HCT116 (cell line): ENCODE measurements around the gene ENOX1. TPM values are rescaled to one million over a fixed set of nuclear protein-coding genes. Genes with fewer than 3 reads are reported as not detected.

Experiments used
- ATAC-seq: fragments of 200-7000 bp; cut with Tn5 transposase; 2 replicates; pipeline ENCODE4 v1.9.1; 2020; ENCODE audit warnings: mild to moderate bottlenecking, moderate library complexity
- BruUV-seq: library from RNA; stranded (reverse); fragments of 400-500 nt; replicated peaks from 2 replicates; lab custom pipeline; 2021; lab: Mats Ljungman, UMichigan
- CTCF ChIA-PET: fragments of 300-600 bp; sonication (Branson Sonifier 250); formaldehyde crosslinking; loops from one replicate; lab custom pipeline; 2021; ENCODE audit warnings: antibody characterized with exemption; lab: Charles Lee
- POLR2A ChIA-PET: fragments of 300-600, 350-600 bp; sonication (Branson Sonifier 250); formaldehyde crosslinking; loops from one replicate; lab custom pipeline; 2021; ENCODE audit warnings: antibody characterized with exemption; lab: Charles Lee
- RAD21 ChIA-PET, 2 experiments: fragments of 300-600 bp; sonication (Branson Sonifier 250); formaldehyde crosslinking; loops; one replicate each; lab custom pipeline; 2023; ENCODE audit warnings: low total read pairs in 2 of 2; ENCODE audit not compliant: uncharacterized antibody in 2 of 2, unreplicated experiment in 2 of 2, low non-redundant PET in 1 of 2; lab: Charles Lee
- DNase-seq: peaks from one replicate; pipeline ENCODE4 v3.0.0-alpha.2; 2010; ENCODE audit warnings: low read depth, low spot score
- H2AFZ ChIP-seq: fragments of 200-600 bp; shearing (Covaris generic), sonication (generic); 2 replicates; pipeline ENCODE4 v1.6.1; 2017; ENCODE audit warnings: low read depth, mixed run types, mixed read lengths, antibody characterized with exemption, low read length; ENCODE audit not compliant: poor library complexity, severe bottlenecking
- H3K27ac ChIP-seq: 2 replicates; pipeline ENCODE4 v1.5.1; 2012; ENCODE audit warnings: low read depth, low read length
- H3K27me3 ChIP-seq: fragments of 200-600 bp; sonication (generic); 2 replicates; pipeline ENCODE4 v1.6.1; 2016; ENCODE audit warnings: mixed run types, low read length, mixed read lengths; ENCODE audit not compliant: insufficient read depth
- H3K36me3 ChIP-seq, 2 experiments: fragments of 200-500 bp in 1 of 2; fragments of 200-600 bp in 1 of 2; sonication (Bioruptor generic) in 1 of 2; sonication (generic) in 1 of 2; 2 replicates each; pipeline versions ENCODE4 v1.5.1 to v1.6.1; 2014 to 2016; ENCODE audit warnings: low read length in 2 of 2, inconsistent platforms in 1 of 2, mixed read lengths in 1 of 2, mixed run types in 1 of 2; ENCODE audit not compliant: insufficient read depth in 2 of 2, control insufficient read depth in 1 of 2
- H3K4me1 ChIP-seq, 2 experiments: fragments of 200-600 bp in 1 of 2; sonication (generic) in 1 of 2; 2 replicates each; pipeline versions ENCODE4 v1.5.1 to v1.6.1; 2012 to 2017; ENCODE audit warnings: low read length in 2 of 2, inconsistent platforms in 1 of 2, mild to moderate bottlenecking in 1 of 2, mixed read lengths in 1 of 2, mixed run types in 1 of 2, moderate library complexity in 1 of 2; ENCODE audit not compliant: insufficient read depth in 2 of 2, control insufficient read depth in 1 of 2
- H3K4me2 ChIP-seq: fragments of 200-600 bp; sonication (generic); 2 replicates; pipeline ENCODE4 v1.6.1; 2017; ENCODE audit warnings: mixed run types, low read length, mixed read lengths
- H3K4me3 ChIP-seq, 2 experiments: fragments of 200-600 bp in 1 of 2; sonication (generic) in 1 of 2; replicated peaks in 1 of 2; 2 replicates each; pipeline ENCODE4 v1.5.1; 2011 to 2016; ENCODE audit warnings: low read length in 2 of 2, control low read depth in 1 of 2, low read depth in 1 of 2, mild to moderate bottlenecking in 1 of 2, mixed read lengths in 1 of 2, mixed run types in 1 of 2
- H3K79me2 ChIP-seq: fragments of 200-600 bp; sonication (generic); 2 replicates; pipeline ENCODE4 v1.6.1; 2017; ENCODE audit warnings: mild to moderate bottlenecking, mixed run types, low read length, moderate library complexity, mixed read lengths; ENCODE audit not compliant: insufficient read depth
- H3K9ac ChIP-seq: fragments of 200-600 bp; sonication (generic); 2 replicates; pipeline ENCODE4 v1.6.1; 2016; ENCODE audit warnings: low read length, mixed read lengths
- H3K9me2 ChIP-seq: fragments of 200-600 bp; sonication (generic), shearing (Covaris generic); 2 replicates; pipeline ENCODE4 v1.6.1; 2017; ENCODE audit warnings: mixed run types, mild to moderate bottlenecking, moderate library complexity; ENCODE audit not compliant: insufficient read depth
- H3K9me3 ChIP-seq, 2 experiments: fragments of 200-500 bp in 1 of 2; fragments of 200-600 bp in 1 of 2; sonication (Bioruptor generic) in 1 of 2; sonication (generic) in 1 of 2; 2 replicates each; pipeline ENCODE4 v1.6.1; 2014 to 2017; ENCODE audit warnings: low read length in 2 of 2, mixed read lengths in 2 of 2, inconsistent platforms in 1 of 2, low read depth in 1 of 2, mild to moderate bottlenecking in 1 of 2, mixed run types in 1 of 2, moderate library complexity in 1 of 2; ENCODE audit not compliant: control insufficient read depth in 1 of 2, insufficient read depth in 1 of 2
- H4K20me1 ChIP-seq: fragments of 200-600 bp; sonication (generic), shearing (Covaris generic); 2 replicates; pipeline ENCODE4 v1.6.1; 2017; ENCODE audit warnings: mixed run types, mild to moderate bottlenecking, moderate library complexity; ENCODE audit not compliant: insufficient read depth
- CEBPB ChIP-seq: IDR thresholded peaks from 2 replicates; pipeline ENCODE4 v1.6.1; 2012; ENCODE audit warnings: low read depth
- EGR1 ChIP-seq: IDR thresholded peaks from 2 replicates; pipeline ENCODE4 v1.6.1; 2012; ENCODE audit warnings: low read depth
- ELF1 ChIP-seq: IDR thresholded peaks from 2 replicates; pipeline ENCODE4 v1.6.1; 2012; ENCODE audit warnings: low read depth, borderline replicate concordance
- EZH2 ChIP-seq: fragments of 200-600 bp; sonication (generic); IDR thresholded peaks from 2 replicates; pipeline ENCODE4 v1.6.1; 2017; ENCODE audit warnings: antibody characterized with exemption, mixed run types
- EZH2phosphoT487 ChIP-seq: fragments of 200-600 bp; IDR thresholded peaks from 2 replicates; pipeline ENCODE4 v1.6.1; 2018; ENCODE audit warnings: antibody characterized with exemption, borderline replicate concordance
- FOSL1 ChIP-seq: IDR thresholded peaks from 2 replicates; pipeline ENCODE4 v1.6.1; 2012; ENCODE audit warnings: low read depth
- JUND ChIP-seq: IDR thresholded peaks from 2 replicates; pipeline ENCODE4 v1.6.1; 2012
- POLR2A ChIP-seq: IDR thresholded peaks from 2 replicates; pipeline ENCODE4 v1.7.0; 2011; ENCODE audit warnings: borderline replicate concordance; ENCODE audit not compliant: insufficient read depth, insufficient read length; ENCODE audit errors: extremely low read depth
- POLR2AphosphoS5 ChIP-seq: IDR thresholded peaks from 2 replicates; pipeline ENCODE4 v1.6.1; 2011; ENCODE audit warnings: mild to moderate bottlenecking, low read depth, low read length, moderate library complexity
- SP1 ChIP-seq: IDR thresholded peaks from 2 replicates; pipeline ENCODE4 v1.6.1; 2012; ENCODE audit warnings: low read depth
- SRF ChIP-seq: IDR thresholded peaks from 2 replicates; pipeline ENCODE4 v1.6.1; 2012; ENCODE audit warnings: low read depth
- TCF7L2 ChIP-seq: IDR thresholded peaks from 2 replicates; pipeline ENCODE4 v1.7.0; 2011; ENCODE audit warnings: borderline replicate concordance, inconsistent platforms; ENCODE audit not compliant: insufficient read depth, insufficient read length; ENCODE audit errors: extremely low read depth
- YY1 ChIP-seq: IDR thresholded peaks from 2 replicates; pipeline ENCODE4 v1.6.1; 2011; ENCODE audit warnings: low read length, low read depth, moderate library complexity, mild to moderate bottlenecking; ENCODE audit not compliant: insufficient replicate concordance; ENCODE audit errors: extremely low read depth
- ZFX ChIP-seq: fragments of 450-650 bp; IDR thresholded peaks from 2 replicates; pipeline ENCODE4 v1.6.1; 2017
- ZNF274 ChIP-seq: fragments of 200-500 bp; sonication (Bioruptor generic); IDR thresholded peaks from 2 replicates; pipeline ENCODE4 v1.6.1; 2014; ENCODE audit warnings: mild to moderate bottlenecking, low read depth, low read length, inconsistent platforms
- intact Hi-C: fragments of 100-400 bp; cut with micrococcal nuclease; formaldehyde crosslinking; loops from 2 replicates; pipeline ENCODE4 v1.10.0; 2022
- total RNA-seq: library from RNA; stranded (reverse); gene quantifications from one replicate; pipeline ENCODE4 v1.2.1, GENCODE V29; 2021; ENCODE audit not compliant: unreplicated experiment
- TF ChIP-seq, protein P1 (sequence below), 3 experiments: fragments of 200-600 bp in 1 of 3; sonication (generic) in 1 of 3; IDR thresholded peaks in 2 of 3; conservative IDR thresholded peaks in 1 of 3; 2 replicates each; pipeline ENCODE4 v1.5.1; 2012 to 2017; ENCODE audit warnings: low read depth in 2 of 3, low read length in 2 of 3, antibody characterized with exemption in 1 of 3, borderline replicate concordance in 1 of 3, control low read depth in 1 of 3, mild to moderate bottlenecking in 1 of 3, mixed read lengths in 1 of 3, mixed run types in 1 of 3, moderate library complexity in 1 of 3; ENCODE audit not compliant: insufficient read depth in 1 of 3
- TF ChIP-seq, protein P2 (sequence below): IDR thresholded peaks from 2 replicates; pipeline ENCODE4 v1.6.1; 2012
- TF ChIP-seq, protein P3 (sequence below): IDR thresholded peaks from 2 replicates; pipeline ENCODE4 v1.6.1; 2012

Gene ENOX1
- total RNA-seq, 1 experiment from 2014 or later = 4.5 TPM

DNA sequence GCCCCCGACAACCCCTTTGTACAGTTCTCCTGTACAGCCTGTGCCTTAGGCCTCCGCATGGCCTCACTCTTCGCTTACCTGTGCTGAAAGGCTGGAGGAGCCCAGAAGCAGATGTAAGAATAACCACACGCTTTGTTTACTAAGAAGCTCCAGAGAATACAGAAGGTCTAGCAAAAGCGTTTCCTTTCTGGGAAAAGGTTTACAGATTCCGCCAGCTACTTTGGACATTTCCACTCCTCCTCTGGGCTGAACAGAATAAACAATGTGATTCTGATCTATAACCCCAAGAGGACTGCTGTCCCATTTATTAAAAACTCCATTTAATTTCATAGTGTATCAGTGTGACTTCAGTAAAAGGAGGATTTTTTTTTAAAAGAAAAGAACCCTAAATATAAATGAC lies 424.2 kb downstream of the ENOX1 start:
- DNase-seq = no peak
- no peaks in the 10 kb centered on the region for H4K20me1 ChIP-seq
- no peaks in the 10 kb centered on the region for H3K27me3 ChIP-seq
- intact Hi-C loops = no loop called here
- H3K9ac ChIP-seq = no peak overlapping the region
- H3K4me2 ChIP-seq = no peak overlapping the region
- H3K9me2 ChIP-seq = no peaks in the 10 kb centered on the region
- no peaks in the 10 kb centered on the region for H3K9me3 ChIP-seq
- BruUV-seq = no TSS peak
- no peak overlapping the region for H2AFZ ChIP-seq
- no peak for ATAC-seq
- ChIA-PET RAD21 (no interaction called here), POLR2A (no interaction called here), CTCF (no interaction called here)
- H3K79me2 ChIP-seq = no peaks in the 10 kb centered on the region
- H3K27ac ChIP-seq = no peak overlapping the region
- TF ChIP-seq EZH2phosphoT487 = no peak
- no peak for TF ChIP-seq POLR2A
- no peak for TF ChIP-seq ELF1
- no peak for TF ChIP-seq YY1
- H3K36me3 ChIP-seq = no peaks in the 10 kb centered on the region
- no peak overlapping the region for H3K4me3 ChIP-seq
- no peaks in the 10 kb centered on the region for H3K4me1 ChIP-seq

DNA sequence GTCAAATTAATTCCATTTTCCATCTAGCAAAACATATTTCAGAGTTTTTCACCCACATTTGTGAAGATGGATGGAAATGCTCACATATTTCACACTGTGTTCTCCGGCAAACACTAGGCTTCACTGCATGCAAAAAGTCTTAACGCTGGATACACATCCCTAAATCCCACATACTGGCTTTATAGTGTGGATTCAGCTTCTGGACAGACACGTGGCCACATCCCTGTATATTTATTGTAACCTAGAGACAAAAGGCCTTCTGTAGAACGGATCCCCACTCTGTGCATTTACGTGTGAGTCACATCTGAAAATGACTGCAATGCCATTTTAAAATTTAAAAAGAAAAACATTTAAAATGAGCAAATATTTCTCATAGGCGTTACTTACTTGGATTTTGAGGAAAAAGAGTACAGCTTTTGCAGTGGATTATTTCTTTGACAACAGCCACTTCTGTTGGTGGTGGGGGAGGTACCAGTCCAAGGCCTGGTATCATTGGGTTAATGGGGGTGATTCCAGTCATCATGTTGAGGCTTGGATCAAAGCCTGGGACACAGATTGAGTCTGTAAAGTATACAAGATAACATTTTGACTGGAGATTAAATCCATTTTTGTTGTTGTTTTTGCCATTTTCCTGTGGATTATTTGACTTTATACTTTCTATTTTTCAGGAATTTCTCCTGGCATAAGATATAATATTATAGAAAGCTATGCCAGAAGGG lies 425.7 kb downstream of the ENOX1 start:
- CTCF ChIA-PET = no interaction called here
- DNase-seq = no peak
- RAD21 ChIA-PET = no interaction called here
- intact Hi-C loops = no loop called here
- Histone ChIP-seq H3K79me2 (no peaks in the 10 kb centered on the region), H3K9me2 (no peaks in the 10 kb centered on the region), H3K27ac (no peak overlapping the region), H2AFZ (no peak overlapping the region), H3K4me1 (no peaks in the 10 kb centered on the region), H4K20me1 (no peaks in the 10 kb centered on the region), H3K9me3 (no peaks in the 10 kb centered on the region), H3K27me3 (no peaks in the 10 kb centered on the region), H3K36me3 (no peaks in the 10 kb centered on the region), H3K4me3 (no peak overlapping the region), H3K9ac (no peak overlapping the region), H3K4me2 (no peak overlapping the region)
- no TSS peak for BruUV-seq
- POLR2A ChIA-PET = no interaction called here
- ATAC-seq = no peak
- TF ChIP-seq, protein P1, sequence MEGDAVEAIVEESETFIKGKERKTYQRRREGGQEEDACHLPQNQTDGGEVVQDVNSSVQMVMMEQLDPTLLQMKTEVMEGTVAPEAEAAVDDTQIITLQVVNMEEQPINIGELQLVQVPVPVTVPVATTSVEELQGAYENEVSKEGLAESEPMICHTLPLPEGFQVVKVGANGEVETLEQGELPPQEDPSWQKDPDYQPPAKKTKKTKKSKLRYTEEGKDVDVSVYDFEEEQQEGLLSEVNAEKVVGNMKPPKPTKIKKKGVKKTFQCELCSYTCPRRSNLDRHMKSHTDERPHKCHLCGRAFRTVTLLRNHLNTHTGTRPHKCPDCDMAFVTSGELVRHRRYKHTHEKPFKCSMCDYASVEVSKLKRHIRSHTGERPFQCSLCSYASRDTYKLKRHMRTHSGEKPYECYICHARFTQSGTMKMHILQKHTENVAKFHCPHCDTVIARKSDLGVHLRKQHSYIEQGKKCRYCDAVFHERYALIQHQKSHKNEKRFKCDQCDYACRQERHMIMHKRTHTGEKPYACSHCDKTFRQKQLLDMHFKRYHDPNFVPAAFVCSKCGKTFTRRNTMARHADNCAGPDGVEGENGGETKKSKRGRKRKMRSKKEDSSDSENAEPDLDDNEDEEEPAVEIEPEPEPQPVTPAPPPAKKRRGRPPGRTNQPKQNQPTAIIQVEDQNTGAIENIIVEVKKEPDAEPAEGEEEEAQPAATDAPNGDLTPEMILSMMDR (IDR thresholded peaks at IDR 0.05 in 2 of 3, conservative IDR thresholded peaks at IDR 0.05 in 1 of 3; ENCODE audit: borderline replicate concordance in 1 of 3, insufficient read depth in 1 of 3, low read depth in 2 of 3, low read length in 2 of 3) = no peak
- TF ChIP-seq, protein P2, sequence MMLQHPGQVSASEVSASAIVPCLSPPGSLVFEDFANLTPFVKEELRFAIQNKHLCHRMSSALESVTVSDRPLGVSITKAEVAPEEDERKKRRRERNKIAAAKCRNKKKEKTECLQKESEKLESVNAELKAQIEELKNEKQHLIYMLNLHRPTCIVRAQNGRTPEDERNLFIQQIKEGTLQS = no peak
- TF ChIP-seq TCF7L2 = no peak
- TF ChIP-seq JUND = no peak
- no peak for TF ChIP-seq EGR1
- TF ChIP-seq ZFX = no peak
- TF ChIP-seq SRF = no peak
- TF ChIP-seq YY1 = no peak
- TF ChIP-seq, protein P3, sequence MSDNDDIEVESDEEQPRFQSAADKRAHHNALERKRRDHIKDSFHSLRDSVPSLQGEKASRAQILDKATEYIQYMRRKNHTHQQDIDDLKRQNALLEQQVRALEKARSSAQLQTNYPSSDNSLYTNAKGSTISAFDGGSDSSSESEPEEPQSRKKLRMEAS = no peak
- TF ChIP-seq POLR2AphosphoS5 = no peak
- no peak for TF ChIP-seq ZNF274
- no peak for TF ChIP-seq SP1
- TF ChIP-seq CEBPB = no peak
- TF ChIP-seq FOSL1 = no peak
- TF ChIP-seq ELF1 = no peak
- no peak for TF ChIP-seq EZH2
